NCI-H2171 treated with DMSO at 0.1 percent for 48 hours (cell line): ENCODE results near the gene WNT3.
"Not testable (repeated sequence)": the region's sequence is repeated elsewhere in the genome, so short reads cannot be mapped to it uniquely, and the experiment has no call there.

Experiments
- DNase-seq: peaks from one replicate; lab custom pipeline; 2025; lab: John Stamatoyannopoulos, UW

Gene WNT3

DNA sequence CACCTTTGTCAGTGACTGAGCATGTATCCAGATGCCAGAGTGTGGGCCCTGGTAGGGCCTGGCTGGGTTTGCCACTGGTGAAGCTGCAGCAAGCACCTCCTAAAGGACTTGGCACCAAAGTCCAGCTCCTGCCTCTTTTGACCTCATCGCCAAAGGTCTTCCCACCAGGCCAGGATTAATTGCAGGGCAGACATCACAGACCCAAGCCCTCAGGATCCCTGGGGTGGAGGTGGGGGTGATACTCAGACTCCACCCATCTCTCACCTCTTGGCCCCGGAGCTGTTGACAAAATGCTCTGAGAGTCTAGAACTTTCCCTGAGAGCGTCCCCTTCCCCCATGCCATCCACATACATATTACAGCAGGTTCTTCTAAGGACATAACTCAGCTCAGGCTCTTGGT lies 4.6 kb downstream of the WNT3 start:
- no peak for DNase-seq

DNA sequence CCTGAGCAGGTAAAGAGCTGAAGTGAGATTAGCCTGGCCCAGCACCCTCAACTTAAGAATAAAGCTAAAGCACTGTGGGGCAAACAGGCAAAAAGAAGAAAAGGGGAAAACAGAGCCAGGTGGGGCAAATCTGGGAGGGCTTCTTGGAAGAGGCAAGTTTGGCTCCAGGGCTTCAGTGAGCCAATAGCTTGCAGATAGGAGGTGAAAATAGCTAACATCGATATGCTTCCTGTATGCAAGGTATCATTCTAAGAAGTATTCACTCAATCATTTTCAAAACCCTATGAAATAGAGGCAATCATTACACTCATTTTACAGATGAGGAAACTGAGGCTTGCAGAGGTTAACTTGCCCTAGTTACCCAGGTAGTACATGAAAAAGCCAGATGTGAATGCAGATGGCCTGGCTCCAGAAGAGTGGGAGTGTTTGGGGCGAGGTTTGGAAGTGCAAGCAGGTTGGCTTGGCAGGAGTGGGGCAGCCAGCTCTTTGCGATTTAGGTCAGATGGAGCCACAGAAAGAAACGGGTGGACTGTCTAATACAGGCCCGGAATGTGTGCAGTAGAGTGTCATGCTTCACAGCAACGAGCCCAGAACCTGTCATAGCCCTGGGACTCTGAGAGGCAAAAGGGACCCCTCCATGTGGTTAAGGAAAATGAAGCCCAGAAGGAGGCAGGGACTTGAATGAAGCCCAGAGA lies 5.7 kb downstream of the WNT3 start:
- no peak for DNase-seq

DNA sequence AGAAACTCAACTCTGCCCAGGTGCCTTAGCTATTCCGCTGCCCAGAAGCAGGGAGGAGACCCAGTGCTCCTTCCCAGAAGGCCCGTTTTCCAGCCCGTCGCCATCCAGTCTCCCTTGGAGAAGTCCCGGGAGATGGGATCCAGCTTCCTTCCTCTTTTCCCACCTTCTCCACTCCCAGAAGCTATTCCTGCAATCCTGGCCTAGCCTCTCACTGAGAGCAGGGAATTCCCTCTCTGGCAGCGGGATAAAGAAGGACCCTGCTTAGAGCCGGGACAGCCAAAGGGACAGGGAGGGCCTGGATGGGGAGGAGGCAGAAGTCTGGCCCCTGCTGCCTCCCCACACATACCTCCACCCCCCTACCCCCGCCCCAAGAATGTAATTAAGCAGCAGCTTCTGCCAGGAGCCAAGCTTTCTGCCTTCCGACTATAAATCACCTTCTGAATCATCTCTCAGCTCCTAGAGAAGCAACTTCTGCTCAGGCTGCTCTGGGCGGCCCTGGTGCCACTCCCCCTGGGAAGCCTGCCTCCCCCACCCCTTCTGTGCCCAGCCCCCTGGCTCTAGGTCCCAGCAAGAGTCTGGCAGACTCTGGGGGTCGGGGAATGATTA lies 6.4 kb downstream of the WNT3 start:
- no peak for DNase-seq

GRCh38 chr17:46810837-46811236 lies 7.7 kb downstream of the WNT3 start:
- no peak for DNase-seq

DNA sequence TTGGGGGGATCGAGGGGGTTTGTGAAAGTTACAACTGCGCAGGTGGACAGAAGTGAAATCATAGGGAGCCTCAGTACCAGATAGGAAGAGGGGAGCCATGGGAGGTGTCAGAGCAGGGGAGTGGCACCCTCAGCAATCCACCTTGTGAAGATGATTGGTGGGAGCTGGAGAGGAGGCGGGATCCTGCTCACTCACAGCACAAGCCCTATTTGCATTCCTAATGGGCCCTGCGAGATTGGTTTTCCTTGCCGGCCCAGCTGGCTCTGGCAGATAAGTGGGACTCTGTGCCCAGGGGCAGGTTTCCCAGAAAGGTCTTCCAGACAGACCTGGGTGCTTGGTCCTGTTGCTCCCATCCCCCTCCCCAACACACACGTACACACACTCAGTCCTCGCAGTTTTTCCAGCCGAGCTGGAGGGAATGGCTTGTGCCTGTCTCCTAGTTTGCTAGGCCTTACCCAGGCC lies 9.4 kb downstream of the WNT3 start:
- no peak for DNase-seq

GRCh38 chr17:46805771-46806170 lies 12.7 kb downstream of the WNT3 start:
- no peak for DNase-seq

DNA sequence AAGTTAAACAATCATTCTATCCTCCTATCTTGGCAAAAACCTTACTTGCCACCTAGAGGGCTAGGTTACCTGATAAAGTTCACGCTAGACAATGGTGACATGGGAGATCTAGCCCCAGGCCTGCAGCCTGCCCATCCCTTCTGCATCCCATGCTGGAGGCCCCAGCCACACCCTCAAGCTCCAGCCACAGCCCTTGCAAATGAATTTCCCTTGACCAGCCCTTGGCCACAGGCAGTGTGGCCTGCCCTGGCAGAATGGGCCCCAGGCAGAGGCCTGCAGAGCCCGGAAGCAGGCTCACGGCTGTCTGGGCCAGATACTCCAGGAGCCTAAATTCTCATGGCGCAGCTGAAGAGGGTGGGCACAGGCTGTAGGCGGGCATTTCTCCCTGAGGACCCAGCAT lies 14.9 kb downstream of the WNT3 start:
- no peak for DNase-seq

GRCh38 chr17:46802800-46803199 lies 15.7 kb downstream of the WNT3 start:
- DNase-seq: no peak

- peak; percentile 49 for DNase-seq
These were observed 17.9 kb downstream of the WNT3 start for GRCh38 chr17:46800573-46800972.

- no peak for DNase-seq
These were observed 21.4 kb downstream of the WNT3 start for GRCh38 chr17:46796956-46797530.

GRCh38 chr17:46796524-46796923 lies 22.0 kb downstream of the WNT3 start:
- DNase-seq: no peak

GRCh38 chr17:46796084-46796483 lies 22.4 kb downstream of the WNT3 start:
- DNase-seq: no peak

GRCh38 chr17:46795379-46795952 lies 23.0 kb downstream of the WNT3 start:
- no peak for DNase-seq

DNA sequence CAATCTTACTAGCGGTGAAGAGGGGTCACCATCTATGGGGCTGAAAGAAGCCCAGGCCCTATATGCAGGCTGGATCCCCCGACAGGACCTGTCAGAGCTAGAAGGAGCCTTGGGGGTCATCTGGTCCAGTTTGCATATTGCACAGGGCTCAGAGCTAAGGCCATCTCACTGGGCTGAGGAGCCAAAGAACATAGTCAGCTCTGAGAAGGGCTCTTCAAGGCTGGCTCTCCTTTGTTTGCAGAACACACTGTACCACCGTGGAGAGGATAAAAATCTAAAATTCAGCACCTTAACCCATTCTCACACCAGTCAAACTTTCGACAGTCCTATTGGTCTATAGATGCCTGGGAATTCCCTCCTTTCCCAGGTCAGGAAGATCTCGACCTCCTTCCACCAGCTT lies 24.2 kb downstream of the WNT3 start:
- DNase-seq: no peak

GRCh38 chr17:46793541-46793940 lies 25.0 kb downstream of the WNT3 start:
- no peak for DNase-seq

- not testable (repeated sequence) for DNase-seq
These were observed 25.5 kb downstream of the WNT3 start for GRCh38 chr17:46793023-46793422.

- DNase-seq: no peak
These were observed 26.4 kb downstream of the WNT3 start for GRCh38 chr17:46792071-46792470.

GRCh38 chr17:46791531-46791930 lies 27.0 kb downstream of the WNT3 start:
- DNase-seq: no peak

DNA sequence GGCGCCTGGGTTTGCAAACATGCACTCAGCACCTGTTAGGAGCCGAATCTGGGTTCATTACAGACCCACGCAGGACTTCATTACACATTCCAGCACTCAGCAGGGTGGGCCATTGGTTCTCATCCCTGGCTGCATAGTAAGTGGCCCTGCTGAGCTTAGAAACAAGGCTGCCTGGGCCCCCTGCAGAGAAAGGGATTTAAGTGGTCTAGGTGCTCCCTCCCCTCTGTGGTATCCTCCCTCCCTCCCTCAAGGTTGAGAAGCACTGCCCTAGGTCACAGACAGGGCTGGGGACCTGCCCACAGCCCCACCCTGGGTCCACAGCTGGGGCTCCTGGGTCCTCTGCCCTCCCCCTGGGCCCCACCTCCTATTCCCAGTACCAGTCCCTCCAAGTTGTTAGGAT lies 28.3 kb downstream of the WNT3 start:
- DNase-seq: no peak

DNA sequence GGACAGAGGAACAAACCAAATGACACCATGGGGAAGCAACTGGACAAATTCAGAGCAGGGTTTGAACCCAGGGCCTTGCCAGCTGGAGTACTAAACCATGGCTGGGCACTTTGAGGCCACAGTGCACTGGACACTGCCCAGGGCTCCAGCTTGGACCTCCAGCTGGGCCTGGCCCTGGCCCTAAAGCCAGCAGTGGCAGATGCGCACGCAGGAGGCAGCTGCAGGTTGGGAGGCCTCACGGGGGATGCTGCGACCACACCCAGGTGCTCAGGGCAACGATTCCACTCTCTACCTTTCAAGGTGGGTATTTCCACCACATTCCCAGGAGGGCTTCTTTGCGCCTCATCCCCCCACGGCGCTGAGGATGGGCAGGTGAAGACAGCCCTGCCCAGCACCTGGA lies 28.9 kb downstream of the WNT3 start:
- DNase-seq: no peak

DNA sequence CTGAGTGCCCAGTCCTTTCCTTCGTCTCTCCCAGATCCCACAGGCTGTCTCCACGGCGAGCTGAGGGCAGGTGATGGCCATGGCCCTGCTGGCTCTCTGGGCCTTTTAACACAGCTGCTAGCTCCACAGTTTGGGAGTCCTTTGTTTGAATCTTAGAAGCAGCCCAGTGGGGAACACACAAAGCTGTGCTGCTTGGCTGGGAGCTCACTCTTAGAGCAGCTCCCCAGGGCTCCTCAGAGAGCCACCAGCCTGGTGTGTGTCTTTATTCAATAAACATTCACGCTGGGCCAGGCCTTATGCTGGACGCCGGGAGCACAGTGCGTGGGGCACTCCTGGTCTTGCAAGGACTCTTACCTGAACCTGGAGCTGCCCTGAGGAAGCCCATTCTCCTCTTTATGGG lies 29.7 kb downstream of the WNT3 start:
- DNase-seq: no peak

DNA sequence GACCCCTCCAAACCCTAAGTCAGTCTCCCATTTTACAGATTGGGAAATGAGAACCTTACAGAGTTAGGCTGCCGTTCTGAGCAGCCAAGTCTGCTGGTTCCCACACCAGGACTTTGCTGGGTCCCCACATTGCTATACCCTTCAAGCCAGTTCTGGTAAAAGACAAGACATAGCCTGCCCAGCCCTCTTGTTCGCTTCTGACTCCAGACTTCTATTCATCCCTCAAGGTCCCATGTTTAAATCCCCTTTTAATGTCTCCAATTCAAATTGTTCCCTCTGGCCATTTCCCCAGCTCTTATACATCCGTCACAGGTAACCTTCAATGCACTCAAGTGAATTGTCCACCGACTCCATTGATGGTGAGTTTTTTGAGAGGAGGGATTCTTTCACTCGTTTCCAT lies 30.2 kb downstream of the WNT3 start:
- no peak for DNase-seq

GRCh38 chr17:46787478-46787877 lies 31.0 kb downstream of the WNT3 start:
- DNase-seq: no peak
